WERI-Rb-1 (cell line): ENCODE measurements around the gene ACP5.

Experiments
- DNase-seq: peaks from one replicate; pipeline ENCODE4 v3.0.0-alpha.2; 2020
- H3K27ac ChIP-seq: fragments of 250-450 bp; sonication (Bioruptor Pico); 2 replicates; pipeline ENCODE4 v1.5.1; 2020; ENCODE audit warnings: mild to moderate bottlenecking, moderate library complexity
- H3K27me3 ChIP-seq: fragments of 250-450 bp; sonication (Bioruptor Pico); 2 replicates; pipeline ENCODE4 v1.5.1; 2021; ENCODE audit warnings: mild to moderate bottlenecking, low read depth, moderate library complexity; ENCODE audit not compliant: insufficient read depth, severe bottlenecking
- H3K36me3 ChIP-seq: fragments of 250-450 bp; sonication (Bioruptor Pico); 2 replicates; pipeline ENCODE4 v1.5.1; 2020; ENCODE audit warnings: mild to moderate bottlenecking, moderate library complexity
- H3K4me3 ChIP-seq: 2 replicates; pipeline ENCODE4 v1.5.1; 2011; ENCODE audit warnings: low read depth, mild to moderate bottlenecking, control low read depth, low read length
- H3K9me3 ChIP-seq: fragments of 250-450 bp; sonication (Bioruptor Pico); 2 replicates; pipeline ENCODE4 v1.5.1; 2021; ENCODE audit warnings: mild to moderate bottlenecking, moderate library complexity; ENCODE audit not compliant: severe bottlenecking
- CTCF ChIP-seq: IDR thresholded peaks from 2 replicates; pipeline ENCODE4 v1.5.1; 2011; ENCODE audit warnings: low read depth, mild to moderate bottlenecking, control low read depth, inconsistent platforms, low read length

ACP5 gene

GRCh38 chr19:11534948-11535347 is 42.5 kb downstream of the ACP5 start:
- DNase-seq: no peak
- TF ChIP-seq CTCF: no peak
- Histone ChIP-seq H3K27ac (no peak overlapping the region), H3K9me3 (no peaks in the 10 kb centered on the region), H3K36me3 (no peaks in the 10 kb centered on the region), H3K4me3 (no peak overlapping the region), H3K27me3 (no peaks in the 10 kb centered on the region)

GRCh38 chr19:11534538-11534937 is 42.9 kb downstream of the ACP5 start:
- Histone ChIP-seq H3K27me3 (no peaks in the 10 kb centered on the region), H3K4me3 (no peak overlapping the region), H3K27ac (no peak overlapping the region), H3K36me3 (no peaks in the 10 kb centered on the region), H3K9me3 (no peaks in the 10 kb centered on the region)
- no peak for DNase-seq
- no peak for TF ChIP-seq CTCF

GRCh38 chr19:11530432-11530831 is 47.0 kb downstream of the ACP5 start:
- no peaks in the 10 kb centered on the region for H3K9me3 ChIP-seq
- no peaks in the 10 kb centered on the region; the same call in 1 of the 2 replicates for H3K36me3 ChIP-seq
- TF ChIP-seq CTCF: peak; percentile 57
- H3K27ac ChIP-seq: no peak overlapping the region
- DNase-seq: peak; percentile 86
- no peak overlapping the region for H3K4me3 ChIP-seq
- H3K27me3 ChIP-seq: no peaks in the 10 kb centered on the region

- peak within 1 kb of the TSS; percentile 94 for H3K27ac ChIP-seq
- TF ChIP-seq CTCF: no peak
Measured at GRCh38 chr19:11528551-11529341, 48.7 kb downstream of the ACP5 start, which contains the start of gene ECSIT. Gene ECSIT, minus strand, starts transcription at chr19:11529134. Its CDS starts 9,964 bp downstream, at chr19:11519170.

More at GRCh38 chr19:11528551-11529341, 48.7 kb downstream of the ACP5 start, which contains the start of gene ECSIT:
- no peaks in the 10 kb centered on the region for H3K9me3 ChIP-seq
- peak; percentile 98 for DNase-seq
- peaks cover 2% of the 10 kb centered on the region for H3K36me3 ChIP-seq
- no peaks in the 10 kb centered on the region for H3K27me3 ChIP-seq
- H3K4me3 ChIP-seq: peak within 1 kb of the TSS; percentile 71
